ENCODE results near the gene FBN1. TPM values are rescaled to one million over a fixed set of nuclear protein-coding genes. Genes with fewer than 3 reads are reported as not detected.

FBN1 gene
- total and polyA plus RNA-seq, 2 of the 13 experiments (the other 11 are each of a cell fraction or from before 2014, with no cell fraction given) = 1.5 to 3.0 TPM

DNA sequence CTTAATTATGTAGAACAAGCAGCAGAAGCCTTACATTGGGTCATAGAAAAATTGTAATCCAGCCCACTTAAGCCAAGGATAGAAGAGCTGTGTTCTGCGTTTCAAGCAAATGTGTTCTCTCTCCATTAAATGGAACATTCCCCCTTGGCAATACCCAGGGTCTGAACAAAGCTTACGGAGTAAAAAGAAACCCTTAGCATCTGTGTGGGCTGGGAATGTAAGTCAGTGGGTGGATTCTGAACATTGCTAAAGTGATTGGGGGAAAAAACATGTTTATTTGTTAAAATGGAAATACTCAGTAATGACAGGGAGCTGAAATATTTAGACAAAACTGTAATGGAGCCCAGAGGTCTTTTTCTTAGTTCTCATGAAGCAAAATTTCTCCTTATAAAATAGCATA is 166.9 kb downstream of the FBN1 start:
- Histone ChIP-seq H3K4me2 (ENCODE audit: low read depth, low read length) (no peak overlapping the region), H3K27ac (ENCODE audit: extremely low read length, insufficient read depth, low read length) (no peak overlapping the region), H3K27me3 (ENCODE audit: control insufficient read depth in 1 of 2, insufficient read depth in 2 of 2, low read length in 2 of 2) (no peaks in the 10 kb centered on the region), H3K36me3 (replicated peaks in 1 of 2; ENCODE audit: control insufficient read depth in 1 of 2, insufficient read depth in 2 of 2, low read length in 2 of 2) (no peaks in the 10 kb centered on the region), H3K9ac (ENCODE audit: insufficient read depth, low read depth, low read length) (no peak overlapping the region), H3K4me1 (ENCODE audit: insufficient read depth, low read length) (no peaks in the 10 kb centered on the region), H4K20me1 (ENCODE audit: insufficient read depth, low read length) (no peaks in the 10 kb centered on the region), H3K4me3 (replicated peaks in 1 of 3; ENCODE audit: insufficient read depth in 1 of 3, low read depth in 2 of 3, low read length in 3 of 3) (no peak overlapping the region), H2AFZ (ENCODE audit: low read length) (no peak overlapping the region), H3K9me3 (ENCODE audit: low read length) (no peaks in the 10 kb centered on the region), H3K79me2 (ENCODE audit: insufficient read depth, low read length) (no peaks in the 10 kb centered on the region)
- intact Hi-C loops (cut with micrococcal nuclease; ENCODE audit: unreplicated experiment) = no loop called here
- ATAC-seq (no peak), FAIRE-seq (no peak), DNase-seq (ENCODE audit: low spot score) (no peak)
- CTCF ChIA-PET (ENCODE audit: low intra/inter-chr PET ratio, low total read pairs) = no interaction called here
- WGBS (ENCODE audit: low lambda C conversion rate) = 91% methylated on average over 2 of the region's 2 CpGs
- BruUV-seq (replicated peaks) = no TSS peak
- POLR2A ChIA-PET = no interaction called here
- in situ Hi-C loops (cut with HindIII; ENCODE audit: extremely low pct_ligation_motif_present, low pct_unique_long_range_greater_than_20kb) = no loop called here
- no peak for TF ChIP-seq ZNF660 (CRISPR knock-in tag; IDR thresholded peaks at IDR 0.05; ENCODE audit: borderline replicate concordance, low read depth)
- TF ChIP-seq, protein P1, sequence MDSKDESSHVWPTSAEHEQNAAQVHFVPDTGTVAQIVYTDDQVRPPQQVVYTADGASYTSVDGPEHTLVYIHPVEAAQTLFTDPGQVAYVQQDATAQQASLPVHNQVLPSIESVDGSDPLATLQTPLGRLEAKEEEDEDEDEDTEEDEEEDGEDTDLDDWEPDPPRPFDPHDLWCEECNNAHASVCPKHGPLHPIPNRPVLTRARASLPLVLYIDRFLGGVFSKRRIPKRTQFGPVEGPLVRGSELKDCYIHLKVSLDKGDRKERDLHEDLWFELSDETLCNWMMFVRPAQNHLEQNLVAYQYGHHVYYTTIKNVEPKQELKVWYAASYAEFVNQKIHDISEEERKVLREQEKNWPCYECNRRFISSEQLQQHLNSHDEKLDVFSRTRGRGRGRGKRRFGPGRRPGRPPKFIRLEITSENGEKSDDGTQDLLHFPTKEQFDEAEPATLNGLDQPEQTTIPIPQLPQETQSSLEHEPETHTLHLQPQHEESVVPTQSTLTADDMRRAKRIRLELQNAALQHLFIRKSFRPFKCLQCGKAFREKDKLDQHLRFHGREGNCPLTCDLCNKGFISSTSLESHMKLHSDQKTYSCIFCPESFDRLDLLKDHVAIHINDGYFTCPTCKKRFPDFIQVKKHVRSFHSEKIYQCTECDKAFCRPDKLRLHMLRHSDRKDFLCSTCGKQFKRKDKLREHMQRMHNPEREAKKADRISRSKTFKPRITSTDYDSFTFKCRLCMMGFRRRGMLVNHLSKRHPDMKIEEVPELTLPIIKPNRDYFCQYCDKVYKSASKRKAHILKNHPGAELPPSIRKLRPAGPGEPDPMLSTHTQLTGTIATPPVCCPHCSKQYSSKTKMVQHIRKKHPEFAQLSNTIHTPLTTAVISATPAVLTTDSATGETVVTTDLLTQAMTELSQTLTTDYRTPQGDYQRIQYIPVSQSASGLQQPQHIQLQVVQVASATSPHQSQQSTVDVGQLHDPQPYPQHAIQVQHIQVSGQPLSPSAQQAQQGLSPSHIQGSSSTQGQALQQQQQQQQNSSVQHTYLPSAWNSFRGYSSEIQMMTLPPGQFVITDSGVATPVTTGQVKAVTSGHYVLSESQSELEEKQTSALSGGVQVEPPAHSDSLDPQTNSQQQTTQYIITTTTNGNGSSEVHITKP (CRISPR knock-in tag; IDR thresholded peaks at IDR 0.05; ENCODE audit: low read depth) = no peak
- no peak for TF ChIP-seq ETV6 (CRISPR knock-in tag; conservative IDR thresholded peaks at IDR 0.05)
- no peak for TF ChIP-seq DNMT1 (CRISPR knock-in tag; IDR thresholded peaks at IDR 0.05)
- TF ChIP-seq ZNF670 (CRISPR knock-in tag; IDR thresholded peaks at IDR 0.05; ENCODE audit: borderline replicate concordance) = no peak
- TF ChIP-seq ZNF619 (CRISPR knock-in tag; IDR thresholded peaks at IDR 0.05) = no peak
- no peak for TF ChIP-seq GABPA (IDR thresholded peaks at IDR 0.05; ENCODE audit: low read depth, low read length)
- no peak for TF ChIP-seq GABPA (CRISPR knock-in tag; IDR thresholded peaks at IDR 0.05; ENCODE audit: low read depth)
- TF ChIP-seq, protein P2, sequence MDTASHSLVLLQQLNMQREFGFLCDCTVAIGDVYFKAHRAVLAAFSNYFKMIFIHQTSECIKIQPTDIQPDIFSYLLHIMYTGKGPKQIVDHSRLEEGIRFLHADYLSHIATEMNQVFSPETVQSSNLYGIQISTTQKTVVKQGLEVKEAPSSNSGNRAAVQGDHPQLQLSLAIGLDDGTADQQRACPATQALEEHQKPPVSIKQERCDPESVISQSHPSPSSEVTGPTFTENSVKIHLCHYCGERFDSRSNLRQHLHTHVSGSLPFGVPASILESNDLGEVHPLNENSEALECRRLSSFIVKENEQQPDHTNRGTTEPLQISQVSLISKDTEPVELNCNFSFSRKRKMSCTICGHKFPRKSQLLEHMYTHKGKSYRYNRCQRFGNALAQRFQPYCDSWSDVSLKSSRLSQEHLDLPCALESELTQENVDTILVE (CRISPR knock-in tag; IDR thresholded peaks at IDR 0.05) = no peak
- TF ChIP-seq ZBTB21 (CRISPR knock-in tag; IDR thresholded peaks at IDR 0.05) = no peak
- no peak for TF ChIP-seq ISL2 (CRISPR knock-in tag; IDR thresholded peaks at IDR 0.05)
- no peak for TF ChIP-seq ZNF761 (CRISPR knock-in tag; conservative IDR thresholded peaks at IDR 0.05)
- TF ChIP-seq PHF21A (CRISPR knock-in tag; IDR thresholded peaks at IDR 0.05) = no peak
- no peak for TF ChIP-seq EHMT2 (IDR thresholded peaks at IDR 0.05; ENCODE audit: borderline replicate concordance, low read depth, low read length)
- no peak for TF ChIP-seq CREM (IDR thresholded peaks at IDR 0.05)
- no peak for TF ChIP-seq CREM (CRISPR knock-in tag; IDR thresholded peaks at IDR 0.05)
